HCT116 (cell line): Measurements from ENCODE around the gene CIITA. TPM values are rescaled to one million over a fixed set of nuclear protein-coding genes. Genes with fewer than 3 reads are reported as not detected.

Experiments used
- ATAC-seq: fragments of 200-7000 bp; cut with Tn5 transposase; 2 replicates; pipeline ENCODE4 v1.9.1; 2020; ENCODE audit warnings: mild to moderate bottlenecking, moderate library complexity
- BruUV-seq: library from RNA; stranded (reverse); fragments of 400-500 nt; replicated peaks from 2 replicates; lab custom pipeline; 2021; lab: Mats Ljungman, UMichigan
- CTCF ChIA-PET: fragments of 300-600 bp; sonication (Branson Sonifier 250); formaldehyde crosslinking; loops from one replicate; lab custom pipeline; 2021; ENCODE audit warnings: antibody characterized with exemption; lab: Charles Lee
- POLR2A ChIA-PET: fragments of 300-600, 350-600 bp; sonication (Branson Sonifier 250); formaldehyde crosslinking; loops from one replicate; lab custom pipeline; 2021; ENCODE audit warnings: antibody characterized with exemption; lab: Charles Lee
- RAD21 ChIA-PET, 2 experiments: fragments of 300-600 bp; sonication (Branson Sonifier 250); formaldehyde crosslinking; loops; one replicate each; lab custom pipeline; 2023; ENCODE audit warnings: low total read pairs in 2 of 2; ENCODE audit not compliant: uncharacterized antibody in 2 of 2, unreplicated experiment in 2 of 2, low non-redundant PET in 1 of 2; lab: Charles Lee
- DNase-seq: peaks from one replicate; pipeline ENCODE4 v3.0.0-alpha.2; 2010; ENCODE audit warnings: low read depth, low spot score
- H2AFZ ChIP-seq: fragments of 200-600 bp; shearing (Covaris generic), sonication (generic); 2 replicates; pipeline ENCODE4 v1.6.1; 2017; ENCODE audit warnings: low read depth, mixed run types, mixed read lengths, antibody characterized with exemption, low read length; ENCODE audit not compliant: poor library complexity, severe bottlenecking
- H3K27ac ChIP-seq: 2 replicates; pipeline ENCODE4 v1.5.1; 2012; ENCODE audit warnings: low read depth, low read length
- H3K27me3 ChIP-seq: fragments of 200-600 bp; sonication (generic); 2 replicates; pipeline ENCODE4 v1.6.1; 2016; ENCODE audit warnings: mixed run types, low read length, mixed read lengths; ENCODE audit not compliant: insufficient read depth
- H3K36me3 ChIP-seq, 2 experiments: fragments of 200-500 bp in 1 of 2; fragments of 200-600 bp in 1 of 2; sonication (Bioruptor generic) in 1 of 2; sonication (generic) in 1 of 2; 2 replicates each; pipeline versions ENCODE4 v1.5.1 to v1.6.1; 2014 to 2016; ENCODE audit warnings: low read length in 2 of 2, inconsistent platforms in 1 of 2, mixed read lengths in 1 of 2, mixed run types in 1 of 2; ENCODE audit not compliant: insufficient read depth in 2 of 2, control insufficient read depth in 1 of 2
- H3K4me1 ChIP-seq, 2 experiments: fragments of 200-600 bp in 1 of 2; sonication (generic) in 1 of 2; 2 replicates each; pipeline versions ENCODE4 v1.5.1 to v1.6.1; 2012 to 2017; ENCODE audit warnings: low read length in 2 of 2, inconsistent platforms in 1 of 2, mild to moderate bottlenecking in 1 of 2, mixed read lengths in 1 of 2, mixed run types in 1 of 2, moderate library complexity in 1 of 2; ENCODE audit not compliant: insufficient read depth in 2 of 2, control insufficient read depth in 1 of 2
- H3K4me2 ChIP-seq: fragments of 200-600 bp; sonication (generic); 2 replicates; pipeline ENCODE4 v1.6.1; 2017; ENCODE audit warnings: mixed run types, low read length, mixed read lengths
- H3K4me3 ChIP-seq, 2 experiments: fragments of 200-600 bp in 1 of 2; sonication (generic) in 1 of 2; replicated peaks in 1 of 2; 2 replicates each; pipeline ENCODE4 v1.5.1; 2011 to 2016; ENCODE audit warnings: low read length in 2 of 2, control low read depth in 1 of 2, low read depth in 1 of 2, mild to moderate bottlenecking in 1 of 2, mixed read lengths in 1 of 2, mixed run types in 1 of 2
- H3K79me2 ChIP-seq: fragments of 200-600 bp; sonication (generic); 2 replicates; pipeline ENCODE4 v1.6.1; 2017; ENCODE audit warnings: mild to moderate bottlenecking, mixed run types, low read length, moderate library complexity, mixed read lengths; ENCODE audit not compliant: insufficient read depth
- H3K9ac ChIP-seq: fragments of 200-600 bp; sonication (generic); 2 replicates; pipeline ENCODE4 v1.6.1; 2016; ENCODE audit warnings: low read length, mixed read lengths
- H3K9me2 ChIP-seq: fragments of 200-600 bp; sonication (generic), shearing (Covaris generic); 2 replicates; pipeline ENCODE4 v1.6.1; 2017; ENCODE audit warnings: mixed run types, mild to moderate bottlenecking, moderate library complexity; ENCODE audit not compliant: insufficient read depth
- H3K9me3 ChIP-seq, 2 experiments: fragments of 200-500 bp in 1 of 2; fragments of 200-600 bp in 1 of 2; sonication (Bioruptor generic) in 1 of 2; sonication (generic) in 1 of 2; 2 replicates each; pipeline ENCODE4 v1.6.1; 2014 to 2017; ENCODE audit warnings: low read length in 2 of 2, mixed read lengths in 2 of 2, inconsistent platforms in 1 of 2, low read depth in 1 of 2, mild to moderate bottlenecking in 1 of 2, mixed run types in 1 of 2, moderate library complexity in 1 of 2; ENCODE audit not compliant: control insufficient read depth in 1 of 2, insufficient read depth in 1 of 2
- H4K20me1 ChIP-seq: fragments of 200-600 bp; sonication (generic), shearing (Covaris generic); 2 replicates; pipeline ENCODE4 v1.6.1; 2017; ENCODE audit warnings: mixed run types, mild to moderate bottlenecking, moderate library complexity; ENCODE audit not compliant: insufficient read depth
- EGR1 ChIP-seq: IDR thresholded peaks from 2 replicates; pipeline ENCODE4 v1.6.1; 2012; ENCODE audit warnings: low read depth
- ELF1 ChIP-seq: IDR thresholded peaks from 2 replicates; pipeline ENCODE4 v1.6.1; 2012; ENCODE audit warnings: low read depth, borderline replicate concordance
- JUND ChIP-seq: IDR thresholded peaks from 2 replicates; pipeline ENCODE4 v1.6.1; 2012
- POLR2AphosphoS5 ChIP-seq: IDR thresholded peaks from 2 replicates; pipeline ENCODE4 v1.6.1; 2011; ENCODE audit warnings: mild to moderate bottlenecking, low read depth, low read length, moderate library complexity
- SIN3A ChIP-seq: IDR thresholded peaks from 2 replicates; pipeline ENCODE4 v1.6.1; 2012; ENCODE audit warnings: low read depth
- SP1 ChIP-seq: IDR thresholded peaks from 2 replicates; pipeline ENCODE4 v1.6.1; 2012; ENCODE audit warnings: low read depth
- YY1 ChIP-seq: IDR thresholded peaks from 2 replicates; pipeline ENCODE4 v1.6.1; 2011; ENCODE audit warnings: low read length, low read depth, moderate library complexity, mild to moderate bottlenecking; ENCODE audit not compliant: insufficient replicate concordance; ENCODE audit errors: extremely low read depth
- ZNF274 ChIP-seq: fragments of 200-500 bp; sonication (Bioruptor generic); IDR thresholded peaks from 2 replicates; pipeline ENCODE4 v1.6.1; 2014; ENCODE audit warnings: mild to moderate bottlenecking, low read depth, low read length, inconsistent platforms
- intact Hi-C: fragments of 100-400 bp; cut with micrococcal nuclease; formaldehyde crosslinking; loops from 2 replicates; pipeline ENCODE4 v1.10.0; 2022
- total RNA-seq: library from RNA; stranded (reverse); gene quantifications from one replicate; pipeline ENCODE4 v1.2.1, GENCODE V29; 2021; ENCODE audit not compliant: unreplicated experiment
- TF ChIP-seq, protein P1 (sequence below): IDR thresholded peaks from 2 replicates; pipeline ENCODE4 v1.6.1; 2012
- TF ChIP-seq, protein P2 (sequence below): IDR thresholded peaks from 2 replicates; pipeline ENCODE4 v1.6.1; 2012; ENCODE audit warnings: low read depth
- TF ChIP-seq, protein P3 (sequence below), 3 experiments: fragments of 200-600 bp in 1 of 3; sonication (generic) in 1 of 3; IDR thresholded peaks in 2 of 3; conservative IDR thresholded peaks in 1 of 3; 2 replicates each; pipeline ENCODE4 v1.5.1; 2012 to 2017; ENCODE audit warnings: low read depth in 2 of 3, low read length in 2 of 3, antibody characterized with exemption in 1 of 3, borderline replicate concordance in 1 of 3, control low read depth in 1 of 3, mild to moderate bottlenecking in 1 of 3, mixed read lengths in 1 of 3, mixed run types in 1 of 3, moderate library complexity in 1 of 3; ENCODE audit not compliant: insufficient read depth in 1 of 3

The CIITA gene
- total RNA-seq, 1 experiment from 2014 or later, result 0.25 TPM

DNA sequence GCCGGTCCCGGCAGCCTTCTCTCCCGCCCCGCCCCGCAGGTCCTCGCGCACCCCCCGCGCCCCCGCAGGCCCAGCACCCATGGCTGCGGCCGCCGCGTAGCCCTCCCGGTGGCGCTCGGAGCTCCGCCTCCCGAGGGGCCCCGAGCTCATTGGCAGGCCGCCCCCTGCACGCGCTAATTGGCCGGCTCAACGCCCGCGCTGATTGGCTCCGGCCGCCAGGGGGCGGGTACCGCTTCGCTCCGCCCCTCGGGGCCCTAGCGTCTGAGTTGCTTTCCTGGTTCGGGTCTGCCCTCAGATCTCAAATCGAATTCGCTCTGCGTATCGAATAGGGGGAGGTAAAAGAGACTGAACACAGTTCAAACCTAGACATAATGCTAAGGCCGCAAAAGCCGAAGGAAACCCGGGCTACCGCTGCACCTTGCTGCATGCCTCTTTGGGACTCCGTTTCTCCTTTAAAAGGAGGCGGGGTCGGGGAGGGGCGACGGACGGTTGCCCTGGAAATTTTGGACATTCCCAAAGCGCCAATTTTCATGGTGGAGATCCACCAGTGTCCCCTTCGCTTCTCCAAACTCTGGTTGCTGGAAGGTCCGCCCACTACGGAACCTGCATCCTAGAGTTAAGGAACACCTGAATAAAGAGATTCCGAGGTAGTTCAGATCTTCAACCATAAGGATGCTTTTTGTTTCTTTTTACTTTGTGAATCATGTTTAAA, 65.5 kb downstream of the CIITA start, which contains the start of gene DEXI:
Gene DEXI, minus strand, starts transcription at position 117 of the 712 bp plus-strand sequence. CDS start 463 bp downstream, outside the sequence.
- Histone ChIP-seq H3K79me2 (peaks cover 71% of the 10 kb centered on the region), H3K27me3 (no peaks in the 10 kb centered on the region), H3K27ac (peak within 1 kb of the TSS; percentile 65), H2AFZ (no peak within 1 kb of the TSS), H3K36me3 (peaks cover 9 to 21% of the 10 kb centered on the region in 2 experiments; a peak in 2 of 4 replicates), H3K4me2 (peak within 1 kb of the TSS; percentile 94), H3K4me3 (peak within 1 kb of the TSS; percentile 71 to 84), H3K9me2 (no peaks in the 10 kb centered on the region), H3K4me1 (peaks cover 37 to 50% of the 10 kb centered on the region in 2 experiments), H4K20me1 (no peaks in the 10 kb centered on the region), H3K9ac (peak within 1 kb of the TSS; percentile 80), H3K9me3 (no peaks in the 10 kb centered on the region)
- intact Hi-C loops, result no loop called here
- ATAC-seq, result peak; percentile 83
- DNase-seq, result peak; percentile 72
- ChIA-PET CTCF (interaction anchor here (0.9 to 1.0 kb wide), 2 partner anchors 12 to 314 kb away, joined by 3 to 4 read pairs; partner anchors contain the start of gene SOCS1), RAD21 (no interaction called here), POLR2A (interaction anchor here (0.6 to 0.9 kb wide), 3 partner anchors 10 to 313 kb away, joined by 3 read pairs; partner anchors contain the start of gene SOCS1)
- TF ChIP-seq ZNF274 (no peak), YY1 (peak; percentile 73), POLR2AphosphoS5 (peak; percentile 78), SIN3A (peak; percentile 51; the same call in 1 of the 2 replicates), ELF1 (no peak), JUND (no peak), SP1 (peak; percentile 85), EGR1 (peak; percentile 77)
- TF ChIP-seq, protein P1, sequence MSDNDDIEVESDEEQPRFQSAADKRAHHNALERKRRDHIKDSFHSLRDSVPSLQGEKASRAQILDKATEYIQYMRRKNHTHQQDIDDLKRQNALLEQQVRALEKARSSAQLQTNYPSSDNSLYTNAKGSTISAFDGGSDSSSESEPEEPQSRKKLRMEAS, result peak; percentile 1
- TF ChIP-seq, protein P2, sequence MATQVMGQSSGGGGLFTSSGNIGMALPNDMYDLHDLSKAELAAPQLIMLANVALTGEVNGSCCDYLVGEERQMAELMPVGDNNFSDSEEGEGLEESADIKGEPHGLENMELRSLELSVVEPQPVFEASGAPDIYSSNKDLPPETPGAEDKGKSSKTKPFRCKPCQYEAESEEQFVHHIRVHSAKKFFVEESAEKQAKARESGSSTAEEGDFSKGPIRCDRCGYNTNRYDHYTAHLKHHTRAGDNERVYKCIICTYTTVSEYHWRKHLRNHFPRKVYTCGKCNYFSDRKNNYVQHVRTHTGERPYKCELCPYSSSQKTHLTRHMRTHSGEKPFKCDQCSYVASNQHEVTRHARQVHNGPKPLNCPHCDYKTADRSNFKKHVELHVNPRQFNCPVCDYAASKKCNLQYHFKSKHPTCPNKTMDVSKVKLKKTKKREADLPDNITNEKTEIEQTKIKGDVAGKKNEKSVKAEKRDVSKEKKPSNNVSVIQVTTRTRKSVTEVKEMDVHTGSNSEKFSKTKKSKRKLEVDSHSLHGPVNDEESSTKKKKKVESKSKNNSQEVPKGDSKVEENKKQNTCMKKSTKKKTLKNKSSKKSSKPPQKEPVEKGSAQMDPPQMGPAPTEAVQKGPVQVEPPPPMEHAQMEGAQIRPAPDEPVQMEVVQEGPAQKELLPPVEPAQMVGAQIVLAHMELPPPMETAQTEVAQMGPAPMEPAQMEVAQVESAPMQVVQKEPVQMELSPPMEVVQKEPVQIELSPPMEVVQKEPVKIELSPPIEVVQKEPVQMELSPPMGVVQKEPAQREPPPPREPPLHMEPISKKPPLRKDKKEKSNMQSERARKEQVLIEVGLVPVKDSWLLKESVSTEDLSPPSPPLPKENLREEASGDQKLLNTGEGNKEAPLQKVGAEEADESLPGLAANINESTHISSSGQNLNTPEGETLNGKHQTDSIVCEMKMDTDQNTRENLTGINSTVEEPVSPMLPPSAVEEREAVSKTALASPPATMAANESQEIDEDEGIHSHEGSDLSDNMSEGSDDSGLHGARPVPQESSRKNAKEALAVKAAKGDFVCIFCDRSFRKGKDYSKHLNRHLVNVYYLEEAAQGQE, result no peak
- TF ChIP-seq, protein P3, sequence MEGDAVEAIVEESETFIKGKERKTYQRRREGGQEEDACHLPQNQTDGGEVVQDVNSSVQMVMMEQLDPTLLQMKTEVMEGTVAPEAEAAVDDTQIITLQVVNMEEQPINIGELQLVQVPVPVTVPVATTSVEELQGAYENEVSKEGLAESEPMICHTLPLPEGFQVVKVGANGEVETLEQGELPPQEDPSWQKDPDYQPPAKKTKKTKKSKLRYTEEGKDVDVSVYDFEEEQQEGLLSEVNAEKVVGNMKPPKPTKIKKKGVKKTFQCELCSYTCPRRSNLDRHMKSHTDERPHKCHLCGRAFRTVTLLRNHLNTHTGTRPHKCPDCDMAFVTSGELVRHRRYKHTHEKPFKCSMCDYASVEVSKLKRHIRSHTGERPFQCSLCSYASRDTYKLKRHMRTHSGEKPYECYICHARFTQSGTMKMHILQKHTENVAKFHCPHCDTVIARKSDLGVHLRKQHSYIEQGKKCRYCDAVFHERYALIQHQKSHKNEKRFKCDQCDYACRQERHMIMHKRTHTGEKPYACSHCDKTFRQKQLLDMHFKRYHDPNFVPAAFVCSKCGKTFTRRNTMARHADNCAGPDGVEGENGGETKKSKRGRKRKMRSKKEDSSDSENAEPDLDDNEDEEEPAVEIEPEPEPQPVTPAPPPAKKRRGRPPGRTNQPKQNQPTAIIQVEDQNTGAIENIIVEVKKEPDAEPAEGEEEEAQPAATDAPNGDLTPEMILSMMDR (IDR thresholded peaks at IDR 0.05 in 2 of 3, conservative IDR thresholded peaks at IDR 0.05 in 1 of 3; ENCODE audit: borderline replicate concordance in 1 of 3, insufficient read depth in 1 of 3, low read depth in 2 of 3, low read length in 2 of 3), result no peak
- BruUV-seq, result no TSS peak
